NB4 (cell line): ENCODE data around the gene ARL6IP5.
A peak's percentile ranks its signal among the peaks of the same experiment; 100 is the strongest.

Experiments used
- DNase-seq: peaks from one replicate; pipeline ENCODE4 v3.0.0; 2010; ENCODE audit warnings: low read depth
- H3K4me3 ChIP-seq: one replicate; pipeline ENCODE4 v1.5.1; 2011; ENCODE audit warnings: mild to moderate bottlenecking, low read depth, low read length, moderate library complexity
- CTCF ChIP-seq: IDR thresholded peaks from one replicate; pipeline ENCODE4 v1.5.1; 2012; ENCODE audit warnings: low read depth, low read length
- MAX ChIP-seq: IDR thresholded peaks from 2 replicates; pipeline ENCODE4 v1.6.1; 2011; ENCODE audit warnings: low read depth, low read length
- MYC ChIP-seq: IDR thresholded peaks from 2 replicates; pipeline ENCODE4 v1.6.1; 2011; ENCODE audit warnings: low read depth, low read length
- POLR2A ChIP-seq: IDR thresholded peaks from 2 replicates; pipeline ENCODE4 v1.6.1; 2011; ENCODE audit warnings: mild to moderate bottlenecking; ENCODE audit not compliant: insufficient read length; ENCODE audit errors: extremely low read depth

Gene ARL6IP5, protein sequence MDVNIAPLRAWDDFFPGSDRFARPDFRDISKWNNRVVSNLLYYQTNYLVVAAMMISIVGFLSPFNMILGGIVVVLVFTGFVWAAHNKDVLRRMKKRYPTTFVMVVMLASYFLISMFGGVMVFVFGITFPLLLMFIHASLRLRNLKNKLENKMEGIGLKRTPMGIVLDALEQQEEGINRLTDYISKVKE

DNA sequence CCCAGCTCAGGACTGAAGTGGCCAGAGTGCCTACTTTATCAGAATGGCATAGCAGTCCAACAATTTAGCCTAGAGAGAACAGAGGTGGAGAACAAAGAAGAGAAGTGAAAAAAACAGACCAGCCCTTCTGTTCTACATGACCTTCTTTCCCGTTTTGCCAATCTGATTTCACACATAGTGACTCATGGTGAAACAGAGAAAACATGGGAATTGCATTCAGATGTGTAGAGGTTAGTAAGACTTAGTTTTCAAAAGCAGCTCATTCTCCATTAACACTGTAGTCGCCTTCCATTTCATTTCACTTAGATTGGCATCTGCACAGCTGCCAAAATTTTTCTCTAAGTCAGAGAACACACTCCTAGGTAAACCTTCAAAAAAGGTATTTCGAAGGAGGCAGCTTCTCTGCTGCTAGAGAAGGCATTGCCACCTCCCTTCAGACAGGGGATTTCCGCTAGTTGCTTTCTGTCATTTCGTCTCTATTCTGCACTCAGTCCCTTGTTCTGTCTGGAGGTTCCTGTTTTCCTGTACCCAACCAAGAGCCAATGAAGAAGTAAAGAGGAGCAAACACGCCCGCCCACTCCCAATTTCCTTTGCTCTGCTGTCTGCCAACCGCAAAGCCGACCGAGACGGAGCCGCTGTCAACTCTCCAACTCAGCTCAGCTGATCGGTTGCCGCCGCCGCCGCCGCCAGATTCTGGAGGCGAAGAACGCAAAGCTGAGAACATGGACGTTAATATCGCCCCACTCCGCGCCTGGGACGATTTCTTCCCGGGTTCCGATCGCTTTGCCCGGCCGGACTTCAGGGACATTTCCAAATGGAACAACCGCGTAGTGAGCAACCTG, at the start of gene ARL6IP5:
Gene ARL6IP5, plus strand, starts transcription at position 612 of the 842 bp plus-strand sequence. Its CDS starts 111 bp downstream, at position 723.
- TF ChIP-seq POLR2A, result peak; percentile 32
- TF ChIP-seq CTCF, result no peak
- TF ChIP-seq MYC, result peak; percentile 45; the same call in 1 of the 2 replicates
- TF ChIP-seq MAX, result peak; percentile 62
- peak within 1 kb of the TSS; percentile 84 for H3K4me3 ChIP-seq
- peak; percentile 97 for DNase-seq

GRCh38 chr3:69044608-69045007, 40.1 kb upstream of the ARL6IP5 start:
- no peak overlapping the region for H3K4me3 ChIP-seq
- no peak for TF ChIP-seq MYC
- no peak for TF ChIP-seq CTCF
- TF ChIP-seq MAX, result no peak
- no peak for TF ChIP-seq POLR2A
- DNase-seq, result peak; percentile 21

GRCh38 chr3:69048990-69049389, 35.7 kb upstream of the ARL6IP5 start:
- TF ChIP-seq MAX, result no peak
- no peak for TF ChIP-seq MYC
- no peak for TF ChIP-seq POLR2A
- no peak for TF ChIP-seq CTCF
- no peak for DNase-seq
- peak overlapping the region; percentile 3 for H3K4me3 ChIP-seq

DNA sequence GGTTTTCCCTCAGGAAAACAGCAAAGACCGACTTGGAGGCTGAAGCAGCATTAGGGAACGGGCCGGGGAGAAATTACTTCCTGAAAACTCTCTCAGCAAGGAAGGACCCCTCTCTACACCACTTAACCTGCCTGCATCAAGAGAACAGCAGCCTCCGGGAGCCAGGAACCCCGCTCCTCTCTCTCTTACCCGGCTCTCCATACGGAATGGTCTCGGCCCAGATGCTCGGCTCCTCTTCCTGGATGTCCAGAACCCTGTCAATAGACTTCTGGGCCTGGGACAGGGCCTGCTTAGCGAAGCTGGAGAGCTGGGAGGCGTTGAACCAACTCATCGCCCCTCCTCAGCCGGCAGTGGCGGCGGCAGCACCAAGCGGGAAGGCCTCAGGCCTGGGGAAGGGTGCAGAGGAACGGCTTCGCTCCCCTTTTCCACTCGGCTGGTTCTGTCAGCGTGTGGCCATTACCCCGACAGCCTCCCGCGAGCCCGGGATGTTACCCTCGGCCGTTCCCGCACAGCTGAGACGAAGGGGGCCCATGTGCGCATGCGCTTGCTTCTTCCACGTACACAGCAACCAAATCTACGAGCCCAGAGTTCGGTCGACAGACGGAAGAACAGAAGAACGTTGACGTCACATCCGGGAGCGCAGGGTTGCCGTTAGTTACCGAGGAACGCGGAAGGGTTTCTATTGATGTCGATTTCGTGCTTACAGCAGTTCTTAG, 32.8 kb upstream of the ARL6IP5 start, which contains the start of gene TMF1:
Gene TMF1, minus strand, starts transcription at position 578 of the 716 bp plus-strand sequence. Its CDS starts 247 bp downstream, at position 331.
- no peak for TF ChIP-seq CTCF
- TF ChIP-seq MYC, result peak; percentile 53; the same call in 1 of the 2 replicates
- peak; percentile 65 for TF ChIP-seq POLR2A
- peak; percentile 67 for TF ChIP-seq MAX
- peak; percentile 98 for DNase-seq
- peak within 1 kb of the TSS; percentile 73 for H3K4me3 ChIP-seq

- no peak for TF ChIP-seq POLR2A
- TF ChIP-seq MYC, result no peak
- TF ChIP-seq MAX, result no peak
- no peak for TF ChIP-seq CTCF
- no peak for DNase-seq
- peak overlapping the region; percentile 73 for H3K4me3 ChIP-seq
Measured at GRCh38 chr3:69052472-69052898, 32.3 kb upstream of the ARL6IP5 start.
